GM12801 (cell line): ENCODE measurements around the gene VILL.

Experiments
- TF ChIP-seq, protein P1 (sequence below): IDR thresholded peaks from one replicate; pipeline ENCODE4 v1.5.1; 2011; ENCODE audit warnings: control low read depth; ENCODE audit not compliant: insufficient read length; ENCODE audit errors: extremely low read depth

VILL gene

DNA sequence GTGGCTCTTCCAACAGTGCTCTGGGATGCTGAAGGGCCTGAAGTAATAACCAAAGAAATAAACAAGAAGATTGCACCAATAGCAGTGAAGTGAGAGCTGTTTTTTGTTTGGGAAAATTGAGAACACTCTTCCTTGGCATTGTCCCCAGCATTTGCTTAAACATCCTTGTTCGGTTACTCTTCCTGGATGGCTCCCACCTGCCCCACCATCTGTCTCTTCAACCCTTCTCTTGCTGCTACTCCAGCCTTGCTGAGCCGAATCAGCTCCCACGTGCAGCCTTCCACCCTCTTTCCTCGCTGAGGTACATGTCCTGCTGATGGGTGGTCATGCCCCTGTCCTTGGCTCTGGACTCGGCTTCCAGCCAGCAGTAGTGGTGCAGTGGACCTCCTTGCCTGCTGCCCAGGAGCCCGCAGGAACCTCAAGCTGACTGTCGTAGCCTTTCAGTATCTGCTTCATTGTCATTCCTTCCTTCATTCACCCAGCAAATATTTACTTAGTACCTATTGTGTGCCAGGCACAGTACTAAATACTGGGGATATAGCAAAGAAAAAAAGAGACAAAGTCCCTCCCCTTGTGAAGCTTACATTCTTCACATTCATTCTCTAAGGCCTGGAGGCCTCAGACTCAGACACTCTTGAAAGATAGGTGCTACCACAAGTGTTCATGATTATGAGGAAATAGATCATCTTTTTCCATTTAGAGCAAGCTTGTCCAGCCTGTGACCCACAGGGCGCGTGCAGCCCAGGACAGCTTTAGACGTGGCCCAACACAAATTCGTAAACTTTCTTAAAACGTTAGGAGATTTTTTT is 17.1 kb upstream of the VILL start:
- TF ChIP-seq, protein P1, sequence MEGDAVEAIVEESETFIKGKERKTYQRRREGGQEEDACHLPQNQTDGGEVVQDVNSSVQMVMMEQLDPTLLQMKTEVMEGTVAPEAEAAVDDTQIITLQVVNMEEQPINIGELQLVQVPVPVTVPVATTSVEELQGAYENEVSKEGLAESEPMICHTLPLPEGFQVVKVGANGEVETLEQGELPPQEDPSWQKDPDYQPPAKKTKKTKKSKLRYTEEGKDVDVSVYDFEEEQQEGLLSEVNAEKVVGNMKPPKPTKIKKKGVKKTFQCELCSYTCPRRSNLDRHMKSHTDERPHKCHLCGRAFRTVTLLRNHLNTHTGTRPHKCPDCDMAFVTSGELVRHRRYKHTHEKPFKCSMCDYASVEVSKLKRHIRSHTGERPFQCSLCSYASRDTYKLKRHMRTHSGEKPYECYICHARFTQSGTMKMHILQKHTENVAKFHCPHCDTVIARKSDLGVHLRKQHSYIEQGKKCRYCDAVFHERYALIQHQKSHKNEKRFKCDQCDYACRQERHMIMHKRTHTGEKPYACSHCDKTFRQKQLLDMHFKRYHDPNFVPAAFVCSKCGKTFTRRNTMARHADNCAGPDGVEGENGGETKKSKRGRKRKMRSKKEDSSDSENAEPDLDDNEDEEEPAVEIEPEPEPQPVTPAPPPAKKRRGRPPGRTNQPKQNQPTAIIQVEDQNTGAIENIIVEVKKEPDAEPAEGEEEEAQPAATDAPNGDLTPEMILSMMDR, result no peak

DNA sequence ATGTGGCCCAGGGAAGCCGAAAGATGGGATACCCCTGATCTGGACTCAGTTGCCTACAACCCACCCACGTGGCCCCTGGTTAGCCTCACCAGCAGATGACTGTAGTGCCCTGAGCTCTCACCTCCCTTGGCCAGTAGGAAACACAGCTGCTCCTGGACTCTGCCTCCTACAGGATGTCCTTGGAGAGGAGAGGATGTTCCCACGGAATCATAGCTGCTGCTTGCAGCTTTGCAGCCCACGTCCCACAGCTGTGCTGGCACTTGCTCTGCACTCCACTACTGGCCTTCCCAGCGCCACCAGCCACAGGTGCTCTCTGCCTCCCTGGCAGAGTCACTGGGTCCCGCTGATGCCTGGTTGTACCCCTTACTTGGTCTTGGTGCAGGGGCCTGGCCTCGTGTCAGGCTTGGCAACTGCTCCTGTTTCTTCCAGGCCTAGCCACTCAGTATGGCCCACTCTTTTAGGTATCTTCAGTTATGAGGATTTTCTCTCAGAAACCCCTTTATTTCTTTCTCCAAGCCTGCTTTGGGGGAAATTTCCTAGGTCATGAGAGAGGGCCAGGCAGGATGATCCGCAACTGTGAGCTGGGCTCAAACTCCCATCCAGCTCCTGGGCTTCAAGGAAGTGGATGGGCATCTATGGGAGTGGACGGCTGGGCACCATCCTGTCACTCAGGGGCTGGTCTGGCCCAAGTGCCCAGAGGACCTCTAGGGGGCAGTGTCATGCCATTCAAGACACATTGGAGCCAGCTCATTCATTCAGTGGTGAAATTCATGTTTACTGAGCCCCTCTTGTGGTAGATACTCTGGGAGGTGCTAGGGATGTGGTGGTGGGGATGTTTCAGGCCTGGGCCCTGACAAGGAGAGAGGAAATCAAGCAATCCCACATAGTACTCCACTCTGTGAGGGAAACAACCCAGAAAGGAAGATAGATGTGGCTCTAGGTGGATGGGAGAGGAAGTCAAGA is 16.2 kb upstream of the VILL start:
- TF ChIP-seq, protein P1, result no peak

DNA sequence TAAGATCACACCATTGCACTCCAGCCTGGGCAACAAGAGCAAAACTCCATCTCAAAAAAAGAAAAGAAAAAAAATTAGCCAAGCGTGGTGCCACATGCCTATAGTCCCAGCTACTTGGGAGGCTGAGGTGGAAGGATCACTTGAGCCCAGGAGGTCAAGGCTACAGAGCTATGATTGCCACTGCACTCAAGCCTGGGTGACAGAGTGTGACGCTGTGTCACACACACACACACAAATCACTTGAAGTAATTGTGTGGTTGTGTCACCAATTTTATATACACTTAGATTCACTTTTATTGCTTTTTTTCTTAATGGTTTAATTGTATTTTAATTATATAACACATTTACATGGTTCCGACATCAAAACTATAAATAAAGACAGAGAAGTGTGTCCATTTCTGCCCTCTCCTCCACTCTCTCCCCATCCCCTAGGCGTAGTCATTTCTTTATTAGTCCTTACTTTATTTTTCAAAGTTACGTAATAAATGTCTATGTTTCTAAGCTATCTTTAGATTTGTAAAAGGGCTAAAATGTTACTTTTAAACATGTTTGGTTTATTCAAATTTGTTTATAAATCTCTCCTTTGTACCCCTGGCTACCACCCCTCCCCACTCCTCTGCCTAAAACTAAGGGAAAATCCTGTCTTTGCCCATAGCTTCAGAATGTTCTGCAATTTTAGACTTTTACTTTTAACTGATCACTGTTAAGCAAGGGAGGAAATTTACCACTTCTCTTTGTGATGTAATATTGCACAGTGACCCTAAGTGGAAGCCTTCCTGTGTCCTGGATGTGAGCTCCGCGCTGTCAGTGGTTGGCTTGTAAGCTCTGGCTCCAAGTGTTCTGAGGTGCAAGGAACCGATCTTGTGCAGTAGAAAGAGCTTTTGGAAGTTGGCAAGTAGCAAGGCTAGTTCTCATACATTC is 10.8 kb upstream of the VILL start:
- TF ChIP-seq, protein P1, result no peak

DNA sequence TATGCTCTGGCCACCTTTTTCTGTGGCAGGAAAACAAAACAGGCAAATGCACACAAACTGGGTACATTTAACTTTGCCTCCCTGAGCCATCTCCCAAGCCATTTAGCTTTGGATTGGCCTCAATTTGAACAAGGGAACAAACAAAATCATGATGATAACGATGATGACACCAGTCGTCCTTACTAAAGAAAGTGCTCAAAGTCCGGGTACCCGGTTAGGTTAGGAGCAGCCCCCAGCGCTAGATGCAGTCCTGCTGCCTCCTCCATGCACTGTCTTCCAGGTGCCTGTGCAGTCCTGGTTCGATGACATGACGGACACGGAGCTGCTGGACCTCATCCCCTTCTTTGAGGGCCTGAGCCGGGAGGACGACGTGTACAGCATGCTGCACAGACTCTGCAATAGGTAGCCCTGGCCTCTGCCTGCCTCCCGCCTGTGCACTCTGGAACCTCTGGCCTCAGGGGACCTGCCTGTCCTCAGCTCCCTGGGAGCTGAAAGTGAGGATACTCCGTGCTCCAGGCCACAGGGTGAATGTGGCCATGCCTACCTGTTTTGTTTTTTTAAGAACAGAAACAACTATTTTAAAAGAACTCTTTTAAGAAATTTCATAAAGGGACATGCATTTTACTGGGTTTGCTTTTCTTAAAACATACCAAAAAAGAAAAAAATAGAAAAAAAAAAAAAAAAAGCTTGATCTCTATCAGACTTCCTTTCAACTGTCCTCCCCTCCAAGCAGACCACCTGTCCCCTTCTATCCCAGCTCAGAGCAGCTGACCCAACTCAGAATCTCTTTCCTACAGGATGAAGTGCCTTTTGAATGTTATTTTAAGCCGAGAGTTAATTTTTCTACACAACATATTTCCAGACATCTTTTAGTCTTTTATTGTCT is 9.9 kb upstream of the VILL start:
- TF ChIP-seq, protein P1, result no peak

DNA sequence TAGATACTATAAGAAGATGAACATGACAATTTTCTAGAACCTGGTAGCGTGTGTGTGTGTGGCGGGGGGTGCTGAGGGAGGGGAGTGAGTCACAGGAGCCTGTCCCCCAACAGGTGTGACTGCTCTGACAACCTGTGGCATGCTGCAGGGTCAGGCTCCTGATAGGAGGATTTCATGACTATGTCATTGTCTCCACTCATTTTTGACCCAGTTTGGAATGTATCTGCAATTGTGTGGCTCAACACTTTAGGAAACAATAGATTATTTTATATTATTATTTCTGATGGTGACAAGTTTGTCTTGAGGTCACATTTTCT is 9.3 kb upstream of the VILL start:
- TF ChIP-seq, protein P1, result no peak

DNA sequence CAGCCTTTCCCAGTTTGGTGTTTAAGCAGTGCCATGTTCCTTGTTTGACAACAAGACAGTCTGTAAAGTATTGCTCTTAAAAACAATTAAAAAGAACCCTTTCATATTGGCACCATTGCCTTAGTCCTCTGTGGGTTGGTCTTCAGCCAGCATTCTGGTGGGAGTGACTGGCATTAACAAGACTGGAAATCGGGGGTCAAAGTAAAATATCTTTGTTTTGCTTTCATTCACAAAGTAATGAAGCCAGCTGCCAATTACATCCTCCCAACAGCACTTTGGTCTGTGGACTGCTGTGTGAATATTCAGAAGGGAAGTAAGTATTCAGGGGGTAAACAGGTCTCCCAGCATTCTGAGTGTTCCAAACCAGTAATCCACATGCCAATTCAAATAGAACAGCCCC is 8.3 kb upstream of the VILL start:
- TF ChIP-seq, protein P1, result no peak
